HG03025 (cell line): ENCODE measurements around the gene AMPD3.

ENCODE experiments used
- ATAC-seq: cut with Tn5 transposase; IDR thresholded peaks from one replicate; pipeline ENCODE4 v1.9.1; 2021; ENCODE audit warnings: mild to moderate bottlenecking, moderate library complexity; ENCODE audit not compliant: unreplicated experiment, low FRiP score

Gene AMPD3

DNA sequence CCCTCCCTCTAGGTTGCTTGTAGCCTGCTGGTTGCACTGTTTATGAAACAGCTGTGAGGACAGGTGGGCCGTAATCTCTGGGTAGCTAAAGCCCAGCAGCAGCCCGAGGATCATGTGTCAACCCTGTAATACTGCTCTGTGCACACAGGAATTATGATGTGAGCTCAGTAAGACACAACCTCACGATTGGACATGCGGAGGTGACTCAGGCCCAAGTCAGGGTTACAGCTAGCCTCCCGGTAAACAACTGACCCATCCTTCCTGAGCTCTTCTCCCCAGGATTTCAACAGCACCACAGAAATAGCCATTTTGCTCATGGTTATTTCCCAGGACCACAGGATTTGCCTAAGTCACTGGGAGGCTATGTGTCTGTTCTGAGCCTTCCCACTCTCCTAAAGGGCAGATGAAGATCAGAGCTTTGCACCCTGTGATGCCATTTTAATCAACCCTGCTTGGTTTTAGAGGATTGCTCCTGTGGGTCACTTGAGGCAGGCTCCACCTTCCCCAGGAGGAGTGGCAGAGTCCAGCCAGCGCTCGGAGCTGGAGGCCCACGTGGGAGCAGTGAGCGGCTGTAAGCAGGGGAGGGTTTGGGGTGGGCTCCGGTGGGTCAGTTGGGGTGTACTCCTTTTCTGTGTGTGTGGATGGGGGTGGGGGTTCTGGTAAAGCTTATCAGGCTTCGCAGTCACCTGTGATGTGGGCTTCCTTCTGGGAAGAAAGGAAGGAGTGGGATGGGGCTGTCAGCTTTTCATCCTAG lies at the start of gene AMPD3:
Gene AMPD3, plus strand, starts transcription at position 387 of the 754 bp plus-strand sequence. CDS start 6,256 bp downstream, outside the sequence.
- ATAC-seq: no peak

DNA sequence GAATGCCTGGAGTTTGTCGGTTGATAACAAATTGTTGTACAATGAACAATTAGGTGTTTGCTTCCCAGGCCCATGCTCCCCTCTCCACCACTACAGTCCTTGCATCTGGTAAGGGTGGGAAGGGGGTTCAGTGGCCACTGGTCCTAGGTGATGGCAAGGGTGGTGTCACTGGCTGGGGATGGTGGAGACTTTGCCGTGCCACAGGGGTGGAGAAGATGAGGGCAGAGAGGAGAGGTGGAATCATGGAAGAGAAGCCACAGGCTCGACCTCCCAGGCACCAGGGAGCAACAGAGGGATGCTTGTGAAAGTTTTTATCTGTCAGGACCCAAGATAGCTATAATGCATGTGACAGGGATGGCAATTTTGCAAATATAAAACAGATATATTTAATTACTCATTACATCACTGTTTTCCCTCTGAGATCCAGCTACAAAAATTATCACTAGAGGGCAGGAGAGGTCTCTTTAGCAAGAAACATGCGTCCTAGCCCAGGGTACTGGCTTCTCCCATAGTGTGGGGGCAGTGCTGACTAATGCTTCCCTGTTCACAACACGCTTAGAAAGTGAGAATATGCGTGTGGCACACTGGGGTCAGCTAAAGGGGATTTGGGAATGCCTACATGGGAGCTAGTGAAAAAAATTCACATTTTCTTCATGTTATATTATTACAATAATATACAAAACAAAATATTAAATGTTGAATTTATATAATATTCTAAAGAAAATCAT lies 49.0 kb upstream of the AMPD3 start:
- ATAC-seq: no peak

DNA sequence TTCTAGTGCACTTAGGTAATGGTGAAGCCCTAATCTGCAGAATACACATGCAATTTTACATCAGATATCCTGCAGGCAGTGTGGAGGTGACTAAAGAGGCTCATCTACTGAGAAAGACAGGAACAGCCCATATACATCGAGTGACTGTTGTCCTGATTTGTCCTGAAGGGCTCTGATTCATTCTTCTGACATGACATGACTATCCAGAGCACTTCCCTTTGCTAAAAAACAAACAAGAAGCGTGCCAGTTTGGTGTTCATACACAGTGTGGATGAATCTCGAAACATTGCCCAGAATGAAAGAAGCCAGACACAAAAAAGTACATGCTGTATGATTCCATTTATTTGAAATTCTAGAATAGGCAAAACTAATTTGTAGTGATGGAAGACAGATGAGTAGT lies 48.0 kb upstream of the AMPD3 start:
- no peak for ATAC-seq

DNA sequence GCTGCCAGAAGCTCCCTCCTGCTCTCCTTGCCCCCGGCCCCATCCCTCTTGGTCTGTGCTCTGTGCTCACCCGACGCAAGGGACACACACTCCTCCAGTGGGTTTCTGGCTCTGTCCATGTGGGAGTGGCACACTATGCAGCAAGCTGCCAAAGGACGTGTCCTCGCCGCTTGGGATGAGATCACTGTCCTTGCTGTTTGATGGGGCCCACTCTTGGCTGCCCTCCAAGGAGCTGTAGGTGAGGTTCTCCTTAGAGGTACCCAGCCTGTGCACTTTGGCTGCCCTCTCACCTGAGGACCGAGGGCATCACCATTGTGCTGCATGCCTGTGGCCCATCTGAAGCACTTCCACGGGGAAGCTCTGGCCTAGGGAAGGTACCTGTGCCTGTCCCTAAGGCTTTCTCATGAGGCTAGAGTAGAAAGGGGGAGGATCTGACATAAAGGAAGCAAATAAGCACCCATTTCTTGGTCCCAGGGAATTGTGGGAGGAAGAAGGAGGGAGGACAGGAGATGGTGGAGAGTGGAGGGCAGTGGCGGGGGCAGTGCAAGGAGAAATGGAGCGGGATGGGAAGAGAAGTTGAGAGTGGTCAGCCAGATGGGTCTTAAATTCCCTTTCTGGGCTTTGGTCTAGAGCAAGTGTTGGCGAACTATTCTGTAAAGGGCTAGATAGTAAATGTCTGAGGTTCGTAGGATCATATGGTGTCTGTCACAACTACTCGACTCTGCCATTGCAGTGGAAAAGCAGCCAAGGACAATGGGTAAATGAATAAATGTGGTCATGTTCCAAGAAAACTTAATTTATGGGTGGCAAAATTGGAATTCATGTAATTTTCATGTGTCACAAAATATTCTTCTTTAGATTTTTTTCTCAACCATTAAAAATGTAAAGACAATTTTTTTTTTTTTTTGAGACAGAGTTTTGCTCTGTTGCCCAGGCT lies 47.0 kb upstream of the AMPD3 start:
- ATAC-seq: no peak

DNA sequence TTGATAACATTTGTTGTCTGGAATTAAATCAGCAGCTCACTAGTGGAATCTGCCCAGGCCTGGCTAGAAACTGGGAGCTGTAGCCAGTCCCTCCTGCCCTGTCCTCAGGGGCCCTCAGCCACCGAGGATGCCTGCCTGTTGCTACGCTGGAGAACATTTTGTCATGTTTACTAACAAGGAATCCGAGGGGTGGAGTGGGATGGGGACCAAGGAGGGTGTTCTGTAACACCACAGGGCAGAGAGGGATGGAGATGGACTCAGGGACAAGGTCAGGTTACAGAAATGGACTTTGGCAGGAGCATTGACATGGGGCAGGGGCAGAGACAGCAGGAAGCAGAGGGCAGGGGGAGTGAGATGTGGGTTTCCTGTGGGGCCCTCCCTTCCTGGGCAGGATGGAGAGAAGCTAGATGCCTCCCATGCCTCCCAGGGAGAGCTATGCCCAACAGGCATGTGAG lies 45.8 kb upstream of the AMPD3 start:
- ATAC-seq: no peak

DNA sequence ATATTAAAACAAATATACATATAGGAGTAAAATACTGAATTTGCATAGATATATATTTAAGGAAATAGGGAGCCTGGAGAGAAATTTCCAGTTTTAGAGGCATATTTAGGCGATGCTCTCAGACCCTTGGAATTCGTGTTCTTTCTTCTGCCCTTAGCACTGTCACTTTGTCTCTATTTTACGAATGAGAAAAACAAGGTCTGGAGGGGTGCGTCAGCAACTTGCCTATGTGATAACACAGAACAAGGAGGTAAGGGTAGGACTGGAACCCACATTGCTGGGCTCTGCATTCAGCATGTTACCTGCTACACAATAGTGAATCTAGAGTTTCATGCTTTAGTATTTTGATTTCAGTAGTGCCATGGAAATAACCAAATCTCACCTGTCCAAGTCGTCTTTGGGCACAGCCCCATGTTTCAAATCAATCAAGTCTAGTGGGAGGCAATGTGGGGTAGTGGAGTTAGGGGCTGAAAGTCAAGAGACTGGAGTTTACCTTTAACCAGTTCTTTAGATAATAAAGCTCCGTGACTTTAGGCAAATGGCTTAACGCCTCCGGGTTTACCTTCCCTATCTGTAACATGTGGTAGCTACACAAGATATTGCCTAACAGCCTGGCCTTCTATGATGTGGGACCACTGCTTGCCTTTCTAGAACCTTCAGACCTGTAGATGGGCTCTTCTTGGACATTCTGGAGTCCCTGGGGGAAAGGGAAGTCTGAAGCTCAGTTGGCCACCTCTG lies 44.8 kb upstream of the AMPD3 start:
- ATAC-seq: no peak

DNA sequence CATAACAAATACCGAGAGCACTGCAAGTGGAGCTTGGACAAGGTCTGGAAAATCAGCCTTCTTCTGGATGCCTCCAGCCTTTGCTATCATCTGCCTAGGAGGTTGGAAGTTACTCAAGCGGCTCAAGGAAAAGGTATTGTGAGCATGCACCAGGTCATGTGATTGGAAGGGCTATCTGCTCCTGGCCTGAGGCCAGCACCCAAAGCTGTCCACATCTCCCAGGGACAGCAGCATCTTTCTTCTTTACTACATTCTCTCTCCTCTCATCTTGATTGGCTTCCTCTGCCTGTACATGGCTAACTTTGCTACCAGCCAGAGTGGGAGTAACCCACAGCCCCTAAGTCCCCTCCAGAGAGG lies 44.2 kb upstream of the AMPD3 start:
- no peak for ATAC-seq

DNA sequence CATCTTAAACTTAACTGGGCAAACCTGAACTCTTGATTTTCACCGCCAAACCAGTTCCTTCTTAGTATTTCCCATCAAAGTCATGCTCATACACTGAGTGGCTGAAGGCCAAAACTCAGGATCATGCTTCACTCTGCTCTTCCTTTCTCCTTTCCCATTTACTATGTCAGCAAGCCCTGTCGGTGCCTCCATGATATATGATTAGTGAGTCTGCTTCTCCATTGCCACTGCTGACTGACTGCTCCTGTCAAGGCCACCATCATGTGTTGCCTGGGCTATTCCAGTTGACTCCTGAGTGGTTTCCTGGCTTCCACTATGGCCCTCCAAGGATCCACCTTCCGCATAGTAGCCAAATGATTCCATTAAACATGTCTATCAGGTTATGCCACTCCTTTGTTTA lies 42.8 kb upstream of the AMPD3 start:
- no peak for ATAC-seq

DNA sequence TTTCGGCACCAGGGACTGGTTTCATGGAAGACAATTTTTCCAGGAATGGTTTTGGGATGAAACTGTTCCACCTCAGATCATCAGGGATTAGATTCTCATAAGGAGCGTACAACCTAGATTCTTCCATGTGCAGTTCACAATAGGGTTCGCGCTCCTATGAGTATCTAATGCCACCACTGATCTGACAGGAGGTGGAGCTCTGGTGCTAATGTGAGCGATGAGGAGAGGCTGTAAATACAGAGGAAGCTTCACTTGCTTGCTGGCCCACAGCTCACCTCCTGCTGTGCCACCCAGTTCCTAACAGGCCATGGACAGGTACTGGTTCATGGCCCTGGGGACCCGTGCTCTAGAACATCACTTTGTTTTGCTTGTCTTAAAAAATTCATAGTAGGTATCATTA lies 41.8 kb upstream of the AMPD3 start:
- ATAC-seq: no peak

DNA sequence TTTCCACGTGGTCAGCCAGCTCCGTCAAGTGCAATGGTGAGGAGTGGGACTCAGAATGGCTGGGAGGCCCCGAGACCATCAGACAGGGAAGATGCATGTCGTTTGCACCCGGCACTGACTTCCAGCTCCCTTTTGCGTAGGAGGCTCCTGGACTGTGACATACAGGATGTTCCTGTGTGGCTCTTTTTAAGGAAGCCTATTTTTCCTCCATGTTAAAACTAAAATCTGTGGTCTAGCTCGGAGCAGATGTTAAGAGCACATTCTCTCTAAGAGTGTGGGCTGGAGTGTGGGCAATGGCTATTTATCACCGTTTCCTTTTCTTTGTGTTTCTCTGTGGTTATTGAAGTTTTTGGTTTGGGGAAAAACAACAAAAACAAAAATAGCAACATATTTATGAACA lies 40.9 kb upstream of the AMPD3 start:
- ATAC-seq: no peak

DNA sequence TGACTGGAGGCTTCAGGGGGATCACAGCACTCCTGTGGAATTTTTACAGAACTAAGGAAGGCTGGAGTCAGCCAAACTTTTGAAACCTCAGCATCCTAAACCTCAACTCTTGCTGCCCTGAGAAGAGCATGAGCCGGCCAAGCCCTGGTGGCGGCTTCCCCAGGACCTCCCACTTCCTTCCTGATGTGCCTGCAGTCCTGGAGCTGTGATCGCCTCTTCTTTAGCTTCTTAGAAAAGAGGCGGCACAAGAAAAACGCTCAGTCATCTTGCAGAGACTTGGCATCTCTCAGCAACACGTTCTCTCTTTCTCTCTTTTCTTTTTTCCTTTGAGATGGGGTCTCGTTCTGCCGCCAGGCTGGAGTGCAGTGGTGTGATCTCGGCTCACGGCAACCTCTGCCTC lies 40.4 kb upstream of the AMPD3 start:
- no peak for ATAC-seq

DNA sequence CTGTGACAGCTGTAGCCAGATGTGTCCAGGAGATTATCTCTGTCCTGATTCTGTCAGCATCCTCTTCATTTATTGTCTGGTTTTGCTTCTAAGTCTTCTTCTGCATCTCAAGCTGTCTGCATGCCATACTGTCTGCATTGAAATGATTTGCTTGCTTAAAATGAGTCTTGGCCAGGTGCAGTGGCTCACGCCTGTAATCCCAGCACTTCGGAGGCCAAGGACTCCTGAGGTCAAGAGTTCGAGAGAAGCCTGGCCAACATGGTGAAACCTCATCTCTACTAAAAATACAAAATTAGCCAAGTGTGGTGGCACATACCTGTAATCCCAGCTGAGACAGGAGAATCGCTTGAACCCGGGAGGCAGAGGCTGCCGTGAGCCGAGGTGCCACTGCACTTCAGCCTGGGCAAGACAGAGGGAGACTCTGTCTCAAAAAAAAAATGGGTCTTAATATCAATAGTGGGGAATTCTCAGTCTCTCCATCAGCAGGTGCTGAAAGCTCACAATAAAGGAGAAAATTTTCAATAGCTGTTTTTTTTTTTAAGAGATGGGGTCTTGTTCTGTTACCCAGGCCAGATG lies 39.2 kb upstream of the AMPD3 start:
- ATAC-seq: no peak

DNA sequence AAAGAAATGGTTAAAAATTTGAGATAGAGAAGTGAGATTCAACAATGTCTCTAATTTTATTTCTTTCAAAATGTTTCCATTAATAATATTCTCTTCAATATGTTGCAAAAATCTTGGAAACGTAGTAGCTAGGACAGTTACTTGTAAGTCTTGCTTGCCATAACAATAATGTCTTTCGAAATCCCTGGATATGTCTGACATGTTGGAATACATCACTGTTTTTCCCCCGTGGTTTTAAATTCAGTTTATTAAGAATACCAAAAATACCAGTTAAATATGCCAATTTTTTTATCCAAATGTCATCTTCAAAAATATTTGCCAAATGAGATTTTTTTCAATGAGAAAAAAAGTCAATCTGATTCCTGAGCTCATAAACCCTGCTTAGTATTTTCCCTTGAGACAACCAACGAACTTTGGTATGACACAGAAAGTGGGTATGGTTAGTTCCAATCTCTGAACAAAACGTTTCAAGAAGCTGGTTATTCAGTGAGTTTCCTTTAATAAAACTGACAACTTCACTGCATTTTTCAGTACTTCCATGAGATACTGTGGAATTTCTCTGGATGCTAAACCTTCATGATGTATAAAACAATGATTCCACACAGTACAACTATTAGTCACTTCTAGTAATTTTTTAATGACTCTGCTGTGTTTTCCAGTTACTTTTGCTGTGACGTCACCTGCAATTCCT lies 36.7 kb upstream of the AMPD3 start:
- no peak for ATAC-seq

DNA sequence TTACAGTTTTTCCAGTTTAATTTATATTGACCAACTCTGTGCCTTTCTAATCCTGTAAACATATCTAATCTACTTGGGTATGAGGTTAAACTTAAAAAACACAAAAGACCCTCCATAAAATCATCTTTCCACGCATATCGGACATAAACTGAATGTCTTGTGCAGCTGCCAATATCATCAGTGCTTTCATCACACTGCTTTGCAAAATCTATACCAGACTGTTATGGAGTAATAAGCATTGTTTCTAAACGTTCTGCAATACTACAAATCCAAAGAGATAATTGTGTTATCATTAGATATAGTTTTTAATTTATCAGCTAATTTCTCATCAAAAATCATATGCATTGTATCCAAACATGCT lies 36.1 kb upstream of the AMPD3 start:
- ATAC-seq: no peak

DNA sequence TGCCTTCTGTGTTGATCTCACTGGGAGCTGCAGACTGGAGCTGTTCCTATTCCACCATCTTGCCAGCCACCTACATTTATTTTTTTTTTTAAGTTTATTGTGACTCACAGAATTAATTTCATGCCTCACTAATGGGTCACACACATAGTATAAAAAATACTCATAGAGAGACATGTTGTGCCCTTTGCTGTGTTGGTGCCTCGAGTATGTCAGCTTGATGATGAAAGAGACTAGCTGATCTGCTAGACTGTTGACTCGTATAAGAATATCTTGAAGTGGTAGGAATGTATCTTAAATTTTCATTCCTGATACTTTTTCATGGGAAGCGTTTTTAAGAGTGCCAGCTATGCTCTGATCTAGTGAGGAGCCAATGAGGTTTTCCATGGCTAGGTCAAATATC lies 28.6 kb upstream of the AMPD3 start:
- no peak for ATAC-seq

DNA sequence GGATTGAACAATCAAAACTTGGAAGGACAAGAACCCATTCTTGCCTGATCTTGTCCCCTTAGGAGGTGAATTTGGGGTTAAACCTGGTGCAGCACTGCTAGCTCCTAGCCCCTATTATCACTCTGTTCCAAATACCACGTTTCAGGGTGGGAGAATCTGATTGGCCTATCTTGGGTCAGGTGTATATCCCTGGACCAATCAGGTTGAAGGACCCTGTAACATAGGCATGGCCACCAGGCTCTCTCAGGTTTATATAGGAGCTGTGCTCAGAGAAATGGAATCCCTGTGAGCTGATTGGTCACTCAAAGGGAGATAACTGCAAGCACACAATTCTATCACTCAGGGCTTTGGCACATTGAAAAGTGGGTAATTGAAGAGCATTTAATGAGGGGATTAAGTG lies 26.6 kb upstream of the AMPD3 start:
- ATAC-seq: no peak

DNA sequence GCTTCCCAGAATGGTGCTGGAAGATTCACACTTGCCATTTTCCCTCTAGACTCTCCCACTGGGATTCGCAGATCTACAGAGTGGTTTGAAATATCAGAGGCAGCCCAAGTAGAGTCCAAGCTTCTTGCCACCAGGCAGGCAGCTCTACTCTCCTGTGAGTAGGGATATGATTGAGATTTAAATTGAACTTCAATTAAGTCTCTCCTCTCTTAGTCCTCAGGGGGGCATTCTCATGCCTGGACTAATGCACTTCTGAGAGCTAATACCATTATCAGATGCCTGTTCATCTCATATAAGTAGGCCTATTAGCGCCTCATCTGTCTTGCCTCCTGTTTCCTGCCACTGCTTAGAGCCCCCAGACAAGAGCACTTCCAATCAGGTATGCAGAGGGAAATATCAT lies 25.5 kb upstream of the AMPD3 start:
- no peak for ATAC-seq

DNA sequence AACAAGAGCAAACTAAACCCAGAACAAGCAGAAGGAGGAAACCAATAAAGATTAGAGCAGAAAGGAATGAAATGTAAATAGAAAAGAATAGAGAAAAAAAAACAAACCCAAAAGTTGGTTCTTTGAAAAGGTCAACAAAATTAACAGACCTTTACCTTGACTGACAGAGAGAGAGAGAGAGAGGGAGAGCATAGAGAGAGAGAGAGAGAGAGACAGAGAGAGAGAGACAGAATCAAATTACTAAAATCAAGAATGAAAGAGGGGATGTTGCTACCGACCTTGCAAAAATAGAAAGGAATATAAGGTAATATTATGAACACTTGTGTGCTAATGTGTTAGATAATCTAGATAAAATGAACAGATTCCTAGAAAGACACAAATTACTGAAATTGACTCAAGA lies 22.6 kb upstream of the AMPD3 start:
- ATAC-seq: no peak

DNA sequence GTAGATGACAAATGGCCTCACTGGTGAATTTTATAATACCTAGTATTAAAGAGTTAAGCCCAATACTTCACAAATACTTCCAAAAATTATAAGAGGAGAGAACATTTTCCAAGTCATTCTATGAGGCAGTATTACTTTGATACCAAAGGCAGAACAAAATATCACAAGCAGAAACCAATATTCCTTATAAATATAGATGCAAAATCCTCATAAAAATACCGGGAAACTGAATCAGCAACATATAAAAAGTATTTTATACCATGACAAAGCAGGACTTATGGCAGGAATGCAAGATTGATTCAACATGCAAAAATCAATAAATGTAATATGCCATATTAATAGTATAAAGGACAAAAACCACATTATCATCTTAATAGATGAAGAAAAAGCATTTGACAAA lies 22.1 kb upstream of the AMPD3 start:
- ATAC-seq: no peak

DNA sequence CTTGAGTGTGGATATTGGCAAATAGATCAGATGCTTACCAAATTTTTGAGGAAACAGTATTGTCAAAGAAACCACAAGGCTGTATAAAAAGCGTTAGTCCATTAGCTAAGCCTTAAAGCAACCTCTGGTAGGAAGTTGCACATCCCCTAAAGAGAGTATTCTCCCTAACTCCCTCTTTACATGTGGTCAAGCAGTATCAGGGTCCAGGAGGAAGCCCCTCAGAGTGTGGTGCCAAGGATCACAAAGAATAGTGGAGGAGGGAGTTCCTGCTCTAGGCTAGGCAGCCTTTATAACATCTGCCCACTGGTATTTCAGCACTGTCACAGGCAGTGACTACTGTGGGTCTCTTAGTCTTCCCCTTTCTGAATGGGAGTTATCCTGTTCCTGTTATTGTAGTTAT lies 18.8 kb upstream of the AMPD3 start:
- no peak for ATAC-seq
